ENCODE results near the gene ENHO.

- TF ChIP-seq, protein P1, sequence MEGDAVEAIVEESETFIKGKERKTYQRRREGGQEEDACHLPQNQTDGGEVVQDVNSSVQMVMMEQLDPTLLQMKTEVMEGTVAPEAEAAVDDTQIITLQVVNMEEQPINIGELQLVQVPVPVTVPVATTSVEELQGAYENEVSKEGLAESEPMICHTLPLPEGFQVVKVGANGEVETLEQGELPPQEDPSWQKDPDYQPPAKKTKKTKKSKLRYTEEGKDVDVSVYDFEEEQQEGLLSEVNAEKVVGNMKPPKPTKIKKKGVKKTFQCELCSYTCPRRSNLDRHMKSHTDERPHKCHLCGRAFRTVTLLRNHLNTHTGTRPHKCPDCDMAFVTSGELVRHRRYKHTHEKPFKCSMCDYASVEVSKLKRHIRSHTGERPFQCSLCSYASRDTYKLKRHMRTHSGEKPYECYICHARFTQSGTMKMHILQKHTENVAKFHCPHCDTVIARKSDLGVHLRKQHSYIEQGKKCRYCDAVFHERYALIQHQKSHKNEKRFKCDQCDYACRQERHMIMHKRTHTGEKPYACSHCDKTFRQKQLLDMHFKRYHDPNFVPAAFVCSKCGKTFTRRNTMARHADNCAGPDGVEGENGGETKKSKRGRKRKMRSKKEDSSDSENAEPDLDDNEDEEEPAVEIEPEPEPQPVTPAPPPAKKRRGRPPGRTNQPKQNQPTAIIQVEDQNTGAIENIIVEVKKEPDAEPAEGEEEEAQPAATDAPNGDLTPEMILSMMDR (conservative IDR thresholded peaks at IDR 0.05 in 1 of 2, IDR thresholded peaks at IDR 0.05 in 1 of 2; ENCODE audit: extremely low read depth in 1 of 2, insufficient read depth in 1 of 2, low read depth in 1 of 2, low read length in 2 of 2), result no peak
- TF ChIP-seq EZH2 (IDR thresholded peaks at IDR 0.05; ENCODE audit: borderline replicate concordance, low read length), result no peak
Observed at GRCh38 chr9:34486572-34486971, 36.2 kb downstream of the ENHO start.

All from mammary epithelial cell (primary cell).